Adrenal gland (tissue), 5 donors: Measurements from ENCODE around the gene ANKRD53.

Experiments
- POLR2A ChIP-seq, 2 donors: fragments of 450-650 bp; IDR thresholded peaks; one replicate each; pipeline ENCODE4 v1.6.1; 2017; ENCODE audit warnings: antibody characterized with exemption in 2 of 2, mild to moderate bottlenecking in 2 of 2, moderate library complexity in 1 of 2
- TF ChIP-seq, protein P1 (sequence below), 6 experiments: fragments of 450-650 bp in 4 of 6; fragments of 200-600 bp in 2 of 6; sonication (generic) in 1 of 6; IDR thresholded peaks; 1 replicate in 5 of 6; 2 replicates in 1 of 6; pipeline versions ENCODE4 v1.5.1 to v1.8.0; 2016 to 2021; ENCODE audit warnings: antibody characterized with exemption in 6 of 6, mild to moderate bottlenecking in 2 of 6, moderate library complexity in 1 of 6
- donor health status: DM: no; HTN: no; CAD: no.

DNA sequence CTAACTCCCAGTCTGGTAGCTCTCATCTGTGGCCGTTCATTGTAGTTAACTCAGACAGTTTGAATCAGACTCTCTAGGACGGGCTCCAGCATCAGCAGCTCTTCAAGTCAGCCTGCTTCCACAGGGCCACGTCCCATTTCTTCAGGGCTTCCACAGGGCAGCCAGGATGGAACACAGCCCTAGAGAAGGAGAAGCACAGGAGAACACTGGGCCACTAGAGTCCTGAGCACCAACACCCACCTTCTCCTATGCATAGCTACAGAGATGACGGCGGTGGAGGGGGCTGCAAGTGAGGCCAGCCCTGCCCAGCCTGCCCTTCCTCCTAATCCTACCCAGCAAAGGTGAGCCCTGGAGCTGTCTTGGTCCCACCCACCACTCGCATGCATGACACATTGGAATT, 26.4 kb downstream of the ANKRD53 start:
- TF ChIP-seq, protein P1, sequence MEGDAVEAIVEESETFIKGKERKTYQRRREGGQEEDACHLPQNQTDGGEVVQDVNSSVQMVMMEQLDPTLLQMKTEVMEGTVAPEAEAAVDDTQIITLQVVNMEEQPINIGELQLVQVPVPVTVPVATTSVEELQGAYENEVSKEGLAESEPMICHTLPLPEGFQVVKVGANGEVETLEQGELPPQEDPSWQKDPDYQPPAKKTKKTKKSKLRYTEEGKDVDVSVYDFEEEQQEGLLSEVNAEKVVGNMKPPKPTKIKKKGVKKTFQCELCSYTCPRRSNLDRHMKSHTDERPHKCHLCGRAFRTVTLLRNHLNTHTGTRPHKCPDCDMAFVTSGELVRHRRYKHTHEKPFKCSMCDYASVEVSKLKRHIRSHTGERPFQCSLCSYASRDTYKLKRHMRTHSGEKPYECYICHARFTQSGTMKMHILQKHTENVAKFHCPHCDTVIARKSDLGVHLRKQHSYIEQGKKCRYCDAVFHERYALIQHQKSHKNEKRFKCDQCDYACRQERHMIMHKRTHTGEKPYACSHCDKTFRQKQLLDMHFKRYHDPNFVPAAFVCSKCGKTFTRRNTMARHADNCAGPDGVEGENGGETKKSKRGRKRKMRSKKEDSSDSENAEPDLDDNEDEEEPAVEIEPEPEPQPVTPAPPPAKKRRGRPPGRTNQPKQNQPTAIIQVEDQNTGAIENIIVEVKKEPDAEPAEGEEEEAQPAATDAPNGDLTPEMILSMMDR (IDR thresholded peaks at IDR 0.05): no peak
- TF ChIP-seq POLR2A (IDR thresholded peaks at IDR 0.05): no peak
